ENCODE data around the gene CHL1.

DNA sequence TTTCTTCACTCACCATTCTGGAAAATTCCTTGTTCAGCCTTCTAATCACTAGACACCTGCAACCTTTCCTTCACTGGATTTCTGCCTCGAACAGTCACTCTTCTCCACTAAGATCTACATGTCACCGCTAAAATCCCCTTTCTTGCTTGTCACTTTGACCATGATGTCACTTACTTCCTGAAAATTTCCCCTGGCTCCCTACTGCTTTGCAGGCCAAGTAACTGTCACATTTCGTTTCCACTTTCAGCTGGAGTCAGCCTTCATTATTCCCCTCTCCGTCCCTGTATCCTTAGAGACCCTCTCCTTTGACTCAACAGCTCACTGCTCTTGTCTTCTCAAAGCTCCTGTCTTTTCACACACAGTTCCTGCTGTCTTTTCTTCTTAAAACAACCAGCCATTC lies 15.9 kb downstream of the CHL1 start:
- TF ChIP-seq, protein P1, sequence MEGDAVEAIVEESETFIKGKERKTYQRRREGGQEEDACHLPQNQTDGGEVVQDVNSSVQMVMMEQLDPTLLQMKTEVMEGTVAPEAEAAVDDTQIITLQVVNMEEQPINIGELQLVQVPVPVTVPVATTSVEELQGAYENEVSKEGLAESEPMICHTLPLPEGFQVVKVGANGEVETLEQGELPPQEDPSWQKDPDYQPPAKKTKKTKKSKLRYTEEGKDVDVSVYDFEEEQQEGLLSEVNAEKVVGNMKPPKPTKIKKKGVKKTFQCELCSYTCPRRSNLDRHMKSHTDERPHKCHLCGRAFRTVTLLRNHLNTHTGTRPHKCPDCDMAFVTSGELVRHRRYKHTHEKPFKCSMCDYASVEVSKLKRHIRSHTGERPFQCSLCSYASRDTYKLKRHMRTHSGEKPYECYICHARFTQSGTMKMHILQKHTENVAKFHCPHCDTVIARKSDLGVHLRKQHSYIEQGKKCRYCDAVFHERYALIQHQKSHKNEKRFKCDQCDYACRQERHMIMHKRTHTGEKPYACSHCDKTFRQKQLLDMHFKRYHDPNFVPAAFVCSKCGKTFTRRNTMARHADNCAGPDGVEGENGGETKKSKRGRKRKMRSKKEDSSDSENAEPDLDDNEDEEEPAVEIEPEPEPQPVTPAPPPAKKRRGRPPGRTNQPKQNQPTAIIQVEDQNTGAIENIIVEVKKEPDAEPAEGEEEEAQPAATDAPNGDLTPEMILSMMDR (IDR thresholded peaks at IDR 0.05): no peak
- TF ChIP-seq EZH2phosphoT487 (IDR thresholded peaks at IDR 0.05) (no peak), EZH2 (IDR thresholded peaks at IDR 0.05) (no peak)
